GM19099 (cell line): Measurements from ENCODE around the gene NIN.

ENCODE experiments used
- POLR2A ChIP-seq: IDR thresholded peaks from 3 replicates; pipeline ENCODE4 v1.6.1; 2011; ENCODE audit warnings: low read depth; ENCODE audit not compliant: insufficient read length; ENCODE audit errors: extremely low read depth

The NIN gene

GRCh38 chr14:50792634-50793068 lies 38.3 kb downstream of the NIN start:
- TF ChIP-seq POLR2A: no peak

- TF ChIP-seq POLR2A: no peak
Observed at GRCh38 chr14:50792051-50792477, 38.9 kb downstream of the NIN start.

- no peak for TF ChIP-seq POLR2A
Observed at GRCh38 chr14:50791201-50791600, 39.8 kb downstream of the NIN start.

GRCh38 chr14:50790589-50790988 lies 40.4 kb downstream of the NIN start:
- TF ChIP-seq POLR2A: no peak

GRCh38 chr14:50786751-50787464 lies 44.1 kb downstream of the NIN start:
- TF ChIP-seq POLR2A: no peak

GRCh38 chr14:50785457-50786063 lies 45.4 kb downstream of the NIN start:
- no peak for TF ChIP-seq POLR2A

- no peak for TF ChIP-seq POLR2A
Observed at GRCh38 chr14:50784683-50785456, 46.1 kb downstream of the NIN start.

GRCh38 chr14:50783563-50783962 lies 47.4 kb downstream of the NIN start:
- no peak for TF ChIP-seq POLR2A

- TF ChIP-seq POLR2A: no peak
Observed at GRCh38 chr14:50780393-50780792, 50.6 kb downstream of the NIN start.

GRCh38 chr14:50778721-50779483 lies 52.1 kb downstream of the NIN start:
- no peak for TF ChIP-seq POLR2A

- TF ChIP-seq POLR2A: no peak
Observed at GRCh38 chr14:50776522-50776921, 54.4 kb downstream of the NIN start.

GRCh38 chr14:50775357-50775756 lies 55.6 kb downstream of the NIN start:
- TF ChIP-seq POLR2A: no peak

GRCh38 chr14:50774542-50775267 lies 56.3 kb downstream of the NIN start:
- no peak for TF ChIP-seq POLR2A

- TF ChIP-seq POLR2A: no peak
Observed at GRCh38 chr14:50773632-50774541, 57.1 kb downstream of the NIN start.

- no peak for TF ChIP-seq POLR2A
Observed at GRCh38 chr14:50772412-50772811, 58.5 kb downstream of the NIN start.
